Renal cortex interstitium (tissue), 11 donors: ENCODE measurements around the gene RFTN2. TPM values are rescaled to one million over a fixed set of nuclear protein-coding genes. Genes with fewer than 3 reads are reported as not detected.
"Not testable (repeated sequence)": the region's sequence is repeated elsewhere in the genome, so short reads cannot be mapped to it uniquely, and the experiment has no call there.

Experiments
- DNase-seq, 11 donors: peaks; one replicate each; pipeline ENCODE4 v3.0.0-alpha.2; 2013; ENCODE audit warnings: low read depth in 9 of 11, low spot score in 4 of 11; ENCODE audit errors: extremely low read depth in 1 of 11
- polyA plus RNA-seq, 3 donors: library from polyadenylated mRNA; unstranded; fragments of 120-200 nt; gene quantifications; one replicate each; pipeline ENCODE4 v1.2.1, GENCODE V29; 2013; ENCODE audit not compliant: insufficient read length in 3 of 3

RFTN2 gene
- polyA plus RNA-seq, 3 donors, result 17.2 to 18.6 (median 17.4) TPM

- DNase-seq, result no peak
Measured at GRCh38 chr2:197628043-197628500, 47.3 kb downstream of the RFTN2 start.

GRCh38 chr2:197626965-197627625 is 48.3 kb downstream of the RFTN2 start:
- no peak for DNase-seq

GRCh38 chr2:197620133-197620532 is 55.3 kb downstream of the RFTN2 start:
- peak in 10 of 11 donors; percentile 29 to 78 (median 46) for DNase-seq

GRCh38 chr2:197615016-197615652 is 60.3 kb downstream of the RFTN2 start:
- no peak for DNase-seq

GRCh38 chr2:197614532-197614931 is 60.9 kb downstream of the RFTN2 start:
- DNase-seq, result no peak

GRCh38 chr2:197613509-197613987 is 61.8 kb downstream of the RFTN2 start:
- peak in 4 of 11 donors; percentile 8 to 27 (median 14) for DNase-seq

- DNase-seq, result no peak
Measured at GRCh38 chr2:197606180-197606579, 69.2 kb downstream of the RFTN2 start.

- DNase-seq, result no peak
Measured at GRCh38 chr2:197604117-197604860, 71.1 kb downstream of the RFTN2 start.

GRCh38 chr2:197601726-197602125 is 73.7 kb downstream of the RFTN2 start:
- DNase-seq, result no peak

GRCh38 chr2:197600306-197600705 is 75.1 kb downstream of the RFTN2 start:
- DNase-seq, result no peak

- DNase-seq, result no peak
Measured at GRCh38 chr2:197599285-197599965, 76.0 kb downstream of the RFTN2 start.

- DNase-seq, result no peak
Measured at GRCh38 chr2:197598450-197598849, 76.9 kb downstream of the RFTN2 start.

GRCh38 chr2:197597166-197597565 is 78.2 kb downstream of the RFTN2 start:
- no peak for DNase-seq

- no peak for DNase-seq
Measured at GRCh38 chr2:197596766-197597165, 78.6 kb downstream of the RFTN2 start.

GRCh38 chr2:197591339-197592072 is 83.9 kb downstream of the RFTN2 start:
- no peak for DNase-seq

GRCh38 chr2:197587255-197587654 is 88.1 kb downstream of the RFTN2 start:
- DNase-seq, result not testable (repeated sequence)

GRCh38 chr2:197580166-197580565 is 95.2 kb downstream of the RFTN2 start:
- DNase-seq, result not testable (repeated sequence)

- DNase-seq, result not testable (repeated sequence)
Measured at GRCh38 chr2:197578294-197578693, 97.1 kb downstream of the RFTN2 start.

GRCh38 chr2:197577446-197577845 is 97.9 kb downstream of the RFTN2 start:
- no peak for DNase-seq
